GM20000 (cell line): ENCODE measurements around the gene ASL.
"Not testable (repeated sequence)": the region's sequence is repeated elsewhere in the genome, so short reads cannot be mapped to it uniquely, and the experiment has no call there.

ENCODE experiments used
- DNase-seq: peaks from one replicate; pipeline ENCODE4 v3.0.0; 2012; ENCODE audit warnings: low spot score
- CTCF ChIP-seq: IDR thresholded peaks from 2 replicates; pipeline ENCODE4 v1.5.1; 2012; ENCODE audit warnings: mild to moderate bottlenecking, control low read depth; ENCODE audit errors: extremely low read depth, missing control alignments

Gene ASL

GRCh38 chr7:66118603-66119002 lies 43.0 kb downstream of the ASL start:
- no peak for TF ChIP-seq CTCF
- no peak for DNase-seq

- no peak for TF ChIP-seq CTCF
- no peak for DNase-seq
Observed at GRCh38 chr7:66119245-66119850, 43.7 kb downstream of the ASL start.

- TF ChIP-seq CTCF: no peak
- DNase-seq: no peak
Observed at GRCh38 chr7:66123175-66123528, 47.5 kb downstream of the ASL start.

- DNase-seq: not testable (repeated sequence)
Observed at GRCh38 chr7:66124569-66124861, 48.9 kb downstream of the ASL start.

- no peak for DNase-seq
- no peak for TF ChIP-seq CTCF
Observed at GRCh38 chr7:66125052-66125694, 49.6 kb downstream of the ASL start.

GRCh38 chr7:66125781-66126352 lies 50.2 kb downstream of the ASL start:
- not testable (repeated sequence) for DNase-seq

- not testable (repeated sequence) for DNase-seq
Observed at GRCh38 chr7:66127172-66127571, 51.6 kb downstream of the ASL start.

GRCh38 chr7:66138994-66139752 lies 63.6 kb downstream of the ASL start:
- DNase-seq: no peak
- no peak for TF ChIP-seq CTCF

GRCh38 chr7:66140924-66141323 lies 65.3 kb downstream of the ASL start:
- no peak for TF ChIP-seq CTCF
- DNase-seq: no peak
